ENCODE measurements around the gene ACAP1.

The ACAP1 gene

DNA sequence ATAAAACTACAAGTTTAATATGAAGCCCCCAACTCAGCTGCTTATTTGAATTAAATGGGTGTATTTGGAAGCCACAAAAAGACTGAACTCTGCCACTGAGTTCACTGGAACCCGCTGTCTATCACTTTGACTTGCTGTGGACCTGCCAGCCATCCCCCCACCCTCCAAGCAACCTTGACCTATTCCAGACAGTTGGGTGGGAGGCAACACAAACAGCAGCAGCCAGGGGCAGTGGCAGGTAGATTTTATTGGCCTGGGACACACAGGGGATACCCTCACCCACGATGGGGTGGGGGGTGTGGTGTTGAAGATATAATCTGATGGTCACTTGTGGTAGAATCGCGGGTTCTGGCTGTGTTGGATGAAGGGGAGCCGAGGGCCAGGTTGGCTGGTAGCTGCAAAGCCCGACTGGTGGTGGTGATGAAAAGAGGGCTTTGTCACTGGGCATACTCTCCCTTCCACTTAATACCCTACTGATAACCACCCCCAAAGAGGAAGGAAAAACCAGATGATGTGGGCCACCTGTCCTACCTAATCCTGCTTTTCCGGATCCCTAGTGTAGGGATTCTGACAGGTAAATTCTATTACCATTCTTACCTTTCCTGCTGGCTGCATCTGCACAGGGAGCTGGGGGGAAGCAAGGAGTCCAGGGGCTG, 23.8 kb upstream of the ACAP1 start:
- no peak for DNase-seq

DNA sequence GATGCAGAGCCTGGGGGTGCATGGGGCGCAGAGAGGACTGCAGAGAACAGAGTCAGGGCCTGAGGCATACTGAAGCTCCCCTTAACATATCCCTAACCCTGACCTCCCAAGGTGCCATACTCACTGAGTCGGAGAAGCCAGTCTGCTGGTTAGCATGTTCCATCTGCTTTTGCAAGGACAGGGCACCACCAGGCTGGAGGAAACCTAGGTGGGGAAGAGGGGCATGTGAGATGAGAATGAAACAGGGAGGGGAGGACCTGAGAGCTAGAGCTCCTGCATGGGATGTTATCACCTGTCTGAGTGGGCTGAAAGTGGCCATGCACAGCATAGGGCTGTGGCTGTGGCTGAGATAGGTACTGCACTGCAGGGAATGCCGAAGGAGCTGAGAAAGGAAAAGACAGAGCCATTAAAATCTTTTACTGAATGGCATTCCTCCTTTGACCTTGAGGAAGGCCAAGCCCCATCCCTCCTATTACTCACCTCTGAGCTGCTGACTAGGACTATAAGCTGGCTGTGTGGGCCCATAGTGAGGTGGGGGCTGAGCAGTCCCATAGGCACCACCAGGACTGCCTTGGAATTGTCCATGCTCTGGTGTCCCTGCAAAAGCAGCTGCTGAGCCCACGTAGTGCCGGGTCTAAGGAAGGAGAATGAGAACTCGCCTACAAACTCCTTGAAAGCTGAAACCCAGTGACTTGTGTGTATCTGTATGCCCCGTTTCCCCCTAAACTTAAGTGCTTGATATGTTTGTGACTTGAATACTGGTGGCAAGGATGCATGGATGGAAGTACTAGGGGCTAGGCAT, 23.0 kb upstream of the ACAP1 start:
- no peak for DNase-seq

DNA sequence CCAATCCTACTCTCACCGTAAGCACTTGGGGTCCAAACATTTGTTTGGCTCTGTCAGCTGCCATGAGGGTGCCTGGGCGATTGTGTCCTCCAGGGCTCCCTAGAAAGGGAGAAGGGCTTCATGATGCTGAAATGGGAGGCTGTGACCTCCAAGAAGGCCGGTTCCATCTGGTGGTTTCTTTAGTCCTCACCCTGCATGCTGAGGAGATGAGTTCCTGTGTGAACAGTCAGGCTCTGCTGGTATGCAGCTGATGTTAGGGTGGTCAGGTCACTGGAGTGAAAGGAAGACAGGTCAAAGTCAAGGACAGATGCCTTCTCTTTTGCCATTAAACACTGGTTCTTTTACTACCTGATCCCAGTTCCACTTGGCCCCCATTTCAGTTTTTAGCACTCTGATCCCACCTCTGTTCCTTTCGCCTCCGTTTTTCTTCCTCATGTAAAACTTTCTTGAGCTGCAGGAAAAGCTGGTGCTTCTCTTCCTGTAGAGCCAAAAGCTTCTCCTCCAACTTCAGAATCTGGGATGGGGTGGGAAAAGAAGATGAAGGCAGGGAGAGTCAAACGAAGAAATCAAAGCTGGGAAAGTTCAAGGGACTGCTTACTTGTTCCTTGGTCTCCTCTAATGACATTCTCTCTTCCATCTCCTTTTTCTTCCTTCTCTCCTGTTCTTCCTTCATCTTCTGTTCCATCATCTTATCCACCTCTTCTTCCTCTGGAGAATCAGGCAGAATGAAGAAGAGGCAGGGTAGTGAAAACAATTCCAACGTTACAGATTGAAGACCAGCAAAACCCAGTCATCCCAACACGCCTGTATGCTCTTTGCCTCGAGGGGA, 22.2 kb upstream of the ACAP1 start:
- no peak for DNase-seq

DNA sequence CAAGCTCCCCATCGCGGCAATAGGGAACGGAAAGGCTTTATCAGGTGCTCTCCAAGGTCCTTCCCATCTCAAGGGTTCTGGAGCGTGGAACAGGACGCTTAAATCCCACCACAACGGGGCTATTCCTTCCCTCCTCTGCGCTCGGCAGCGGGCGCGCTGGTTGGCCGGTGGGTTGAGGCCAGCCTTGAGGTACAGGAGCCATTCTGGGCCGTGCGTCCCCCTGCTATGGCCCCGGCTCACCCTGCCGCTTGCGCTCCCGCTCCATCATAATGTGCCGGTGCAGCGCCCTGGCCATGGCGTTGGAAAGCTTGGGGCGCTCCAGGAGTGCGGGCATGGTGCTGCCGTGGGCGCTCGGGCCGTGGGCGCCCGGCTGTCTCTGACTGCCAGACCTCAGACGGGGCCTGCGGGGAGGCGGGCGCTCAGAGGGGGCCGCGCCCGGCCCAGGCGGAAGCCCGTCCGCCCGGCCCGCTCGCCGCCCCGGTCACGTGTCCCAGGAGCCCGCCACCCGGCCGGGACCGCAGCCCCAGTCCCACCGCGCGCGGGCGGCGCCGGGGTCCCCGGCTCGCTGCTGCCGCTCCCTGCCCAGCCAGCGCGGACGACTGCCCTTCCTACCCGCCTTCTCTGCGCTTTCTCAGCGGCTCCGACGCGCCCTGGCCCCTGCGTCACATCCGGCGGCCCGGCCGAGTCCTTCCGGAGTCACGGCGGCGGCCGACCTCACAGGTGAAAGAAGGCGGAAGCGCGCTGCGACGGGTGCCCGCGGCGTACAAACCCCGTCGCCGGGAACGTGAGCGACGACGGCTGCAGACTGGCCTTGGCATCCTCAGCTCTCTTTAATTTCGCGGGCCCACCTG, 21.4 kb upstream of the ACAP1 start, which contains the start of gene GPS2:
Gene GPS2 (minus strand): TSS at position 642 of the 851 bp plus-strand sequence. CDS start 308 bp downstream, at position 334.
- DNase-seq: peak; percentile 91 to 94

DNA sequence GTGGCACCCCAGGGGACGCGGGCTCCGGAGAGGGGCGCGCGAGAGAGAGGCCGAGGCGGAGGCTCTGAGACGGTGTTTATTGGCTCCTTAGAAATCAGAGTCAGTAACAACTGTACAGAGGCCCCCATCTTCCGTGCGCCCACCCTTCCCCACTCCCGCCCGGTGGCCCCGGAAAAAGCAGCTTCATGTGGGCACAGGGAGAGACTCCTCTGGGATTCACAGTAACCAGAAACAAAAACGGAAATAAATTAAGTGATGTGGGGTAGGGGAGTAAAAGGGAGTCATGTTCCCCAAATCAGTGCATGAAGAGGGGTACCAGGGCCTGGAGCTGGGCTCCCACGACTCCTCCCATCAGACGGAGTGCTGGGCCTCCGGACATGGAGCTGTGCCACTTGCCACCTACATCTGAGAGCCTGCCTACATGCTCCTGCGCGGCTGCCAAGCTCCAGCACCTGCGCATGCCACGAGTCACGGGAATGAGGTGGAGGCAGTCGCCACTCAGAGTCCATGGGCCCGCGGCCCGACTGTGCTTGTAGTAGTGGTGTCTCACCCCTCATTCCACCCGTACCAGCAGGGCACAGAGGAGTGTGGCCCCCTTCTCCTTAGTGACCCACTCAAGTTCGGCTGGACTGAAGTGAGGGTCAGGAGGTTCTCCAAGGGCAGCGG, 20.6 kb upstream of the ACAP1 start:
- no peak for DNase-seq

DNA sequence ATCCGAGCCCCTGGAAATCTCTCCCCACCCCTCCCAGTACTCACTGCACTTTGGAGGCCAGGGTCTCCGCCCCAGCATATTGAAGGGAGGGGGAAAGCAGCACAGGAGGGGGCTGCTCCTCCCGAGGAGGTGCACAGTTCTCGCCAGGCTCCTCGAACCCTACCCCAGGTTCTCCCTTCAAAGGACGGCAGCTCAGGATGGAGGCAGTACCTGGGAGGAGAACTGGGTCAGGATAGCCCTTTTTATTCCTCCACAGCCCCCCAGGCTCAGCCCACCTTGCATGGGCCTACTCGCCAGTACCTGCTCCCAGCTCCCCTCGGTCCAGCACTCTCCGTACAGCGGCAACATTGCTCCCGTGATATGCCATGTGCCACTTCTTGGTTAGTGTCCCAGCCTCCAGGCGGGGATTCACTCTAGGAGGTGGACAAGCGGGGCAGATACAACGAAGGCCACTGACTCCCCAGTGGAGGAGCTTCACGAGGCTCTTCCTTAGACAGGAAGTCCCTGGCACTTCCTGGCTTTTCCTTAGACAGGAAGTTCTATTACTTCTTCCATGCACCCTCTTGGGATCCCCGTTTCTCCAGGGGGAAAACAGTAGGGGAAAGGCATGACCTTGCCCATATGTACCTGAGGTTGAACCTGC, 19.0 kb upstream of the ACAP1 start:
- no peak for DNase-seq

DNA sequence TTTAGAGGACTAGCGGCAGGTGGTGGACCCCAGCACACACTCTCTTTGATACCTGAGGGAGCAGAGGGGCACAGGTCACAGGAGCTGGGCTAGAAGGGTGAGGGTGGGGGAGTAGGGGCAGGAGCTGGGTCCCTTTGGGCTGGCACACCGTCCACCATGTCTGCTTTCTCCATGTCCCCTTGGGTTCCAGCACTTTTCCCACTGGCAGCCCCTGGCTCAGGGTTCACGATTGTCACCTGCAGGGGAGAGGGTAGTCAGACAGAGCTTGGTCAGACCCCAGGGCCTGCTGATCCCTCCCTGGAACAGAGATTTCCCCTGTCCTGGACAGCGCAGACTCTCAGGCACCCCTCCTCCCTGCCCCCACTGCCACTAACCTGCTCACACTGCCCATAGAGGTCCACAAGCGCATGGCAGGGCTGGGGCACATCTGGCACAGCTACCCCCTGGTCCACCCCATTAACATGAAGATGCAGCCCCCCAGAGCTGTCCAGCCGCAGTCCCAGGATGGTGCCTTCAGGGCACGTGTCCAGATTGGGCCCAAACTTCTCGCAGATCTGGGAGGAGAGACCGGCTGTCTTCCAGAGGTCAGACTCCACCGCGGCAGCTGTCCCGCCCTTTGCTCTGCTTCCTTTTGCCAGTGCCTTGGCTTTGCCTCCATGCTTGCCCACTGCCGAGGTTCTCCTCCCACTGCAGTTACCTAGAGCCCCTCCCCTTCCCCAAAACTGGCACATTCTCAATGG, 18.0 kb upstream of the ACAP1 start:
- DNase-seq: no peak

DNA sequence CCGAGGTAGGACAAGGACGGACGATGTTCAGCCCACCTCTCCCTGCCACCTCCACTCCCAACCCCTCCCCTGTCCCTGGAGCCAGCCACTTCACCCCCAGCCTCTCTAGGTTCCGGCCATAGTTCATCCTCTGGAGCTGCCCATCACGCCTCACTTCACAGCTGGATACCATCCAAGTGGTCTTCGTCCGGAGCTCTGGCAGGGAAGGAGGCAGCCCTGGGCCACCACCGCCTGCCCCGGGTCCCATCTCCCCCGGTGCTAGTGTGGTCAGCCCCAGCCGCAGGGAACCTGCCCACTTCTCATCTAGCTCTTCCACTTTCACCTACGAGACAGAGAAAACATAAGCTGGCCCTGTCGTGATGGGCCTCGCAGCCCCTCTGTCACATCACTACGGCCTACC, 14.9 kb upstream of the ACAP1 start:
- DNase-seq: no peak

DNA sequence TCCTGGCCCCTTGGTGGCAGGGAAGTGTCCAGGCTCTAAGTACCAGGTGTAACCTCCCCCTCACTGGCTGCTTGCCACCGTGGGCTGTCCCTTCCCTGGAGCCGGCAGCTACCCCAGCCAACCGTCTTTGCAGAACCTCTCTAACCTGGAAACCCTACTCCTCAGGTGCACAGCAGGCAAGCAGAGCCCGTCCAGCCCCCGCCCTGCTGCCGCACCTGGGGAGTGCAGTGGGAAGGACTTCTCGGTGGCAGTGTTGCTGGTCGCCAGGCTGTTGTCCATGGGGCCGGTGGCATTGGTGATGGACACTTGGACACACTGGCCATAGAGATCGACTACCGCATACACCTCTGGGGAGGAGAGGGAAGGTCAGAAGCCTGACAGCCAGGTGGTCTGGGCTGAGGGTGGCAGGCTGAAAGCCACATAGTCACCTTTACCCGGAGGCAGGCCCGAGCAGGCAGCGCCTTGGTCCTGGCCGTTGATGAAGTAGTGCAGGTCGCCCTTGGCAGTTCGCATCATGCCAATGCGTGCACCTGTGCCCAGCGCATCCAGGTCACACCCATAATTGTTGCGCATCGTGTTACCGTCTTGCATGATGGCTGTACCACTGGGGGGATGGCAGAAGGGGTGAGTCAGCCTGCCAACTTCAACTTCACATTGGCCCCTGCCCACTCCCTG, 13.7 kb upstream of the ACAP1 start:
- DNase-seq: no peak

DNA sequence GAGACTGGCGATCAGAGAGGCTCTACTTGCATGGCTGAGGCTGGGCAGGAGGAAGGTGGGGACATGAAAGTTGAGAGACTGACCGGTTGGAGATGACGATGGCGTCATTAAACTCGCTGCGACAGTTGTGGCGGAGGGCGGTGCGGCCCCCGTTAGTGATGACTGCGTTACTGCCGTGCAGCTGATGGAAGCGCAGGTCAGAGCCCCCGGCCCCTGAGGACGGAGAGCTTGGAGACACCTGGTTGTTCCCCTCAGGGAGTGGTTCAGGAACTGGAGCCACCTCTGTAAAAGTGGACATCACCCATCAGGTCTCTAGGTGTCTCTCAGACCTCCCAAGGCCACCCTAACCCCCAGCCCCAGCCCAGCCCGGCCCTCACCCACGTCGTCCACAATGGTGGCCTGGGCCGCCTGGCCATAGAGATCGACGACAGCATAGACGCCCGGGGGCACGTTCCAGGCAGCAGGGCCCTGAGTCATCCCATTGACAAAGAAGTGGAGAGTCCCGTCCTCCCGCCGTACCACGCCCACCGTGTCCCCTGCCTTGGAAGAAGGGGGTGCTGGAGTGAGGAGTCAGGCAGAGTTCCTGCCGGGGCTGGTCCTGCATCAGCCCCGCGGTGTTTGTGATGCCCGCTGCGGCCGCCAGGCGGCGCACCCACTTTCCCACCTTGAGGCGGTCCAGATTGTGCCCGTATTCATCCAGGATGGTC, 12.4 kb upstream of the ACAP1 start:
- peak; percentile 50 to 71 for DNase-seq

DNA sequence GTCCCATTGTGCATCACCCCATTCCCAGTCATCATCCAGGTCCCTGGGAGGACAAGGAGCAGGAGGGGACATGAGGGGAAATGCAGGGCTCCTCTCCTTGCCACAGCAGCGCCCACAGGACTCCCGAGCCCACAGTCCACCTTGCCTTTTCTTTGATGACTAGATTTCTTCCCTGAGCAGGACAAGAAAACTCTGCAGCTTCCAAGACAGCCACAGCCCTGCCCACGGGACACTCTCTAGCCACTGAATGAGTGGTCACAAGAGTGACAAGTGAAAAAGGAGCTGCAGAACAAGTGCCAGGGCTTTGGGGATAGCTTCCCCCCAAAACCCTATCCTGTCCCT, 11.9 kb upstream of the ACAP1 start:
- no peak for DNase-seq

DNA sequence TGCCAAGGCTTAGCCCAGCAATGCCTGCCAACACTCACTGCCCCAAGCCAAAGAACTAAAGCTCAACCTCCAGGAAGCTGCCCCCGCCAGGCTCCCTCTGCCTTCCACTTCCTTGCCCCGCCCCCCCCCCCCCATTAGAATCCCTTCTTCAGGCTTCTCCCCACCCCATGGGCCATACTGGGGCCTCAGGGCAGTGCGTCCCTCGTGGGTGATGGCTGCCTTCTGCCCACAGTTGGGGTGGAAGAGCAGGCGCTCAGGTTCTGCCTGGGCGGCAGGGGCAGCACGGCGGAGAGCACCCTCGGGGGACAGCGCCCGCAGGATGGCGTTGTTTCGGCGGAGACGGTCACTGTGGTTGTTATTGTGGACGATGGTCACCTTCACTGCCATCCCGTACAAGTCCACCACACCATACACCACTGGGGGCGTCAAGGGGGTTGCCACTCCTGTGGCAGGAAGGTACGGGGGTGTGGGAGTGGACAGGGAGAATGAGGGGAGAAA, 11.2 kb upstream of the ACAP1 start:
- no peak for DNase-seq

DNA sequence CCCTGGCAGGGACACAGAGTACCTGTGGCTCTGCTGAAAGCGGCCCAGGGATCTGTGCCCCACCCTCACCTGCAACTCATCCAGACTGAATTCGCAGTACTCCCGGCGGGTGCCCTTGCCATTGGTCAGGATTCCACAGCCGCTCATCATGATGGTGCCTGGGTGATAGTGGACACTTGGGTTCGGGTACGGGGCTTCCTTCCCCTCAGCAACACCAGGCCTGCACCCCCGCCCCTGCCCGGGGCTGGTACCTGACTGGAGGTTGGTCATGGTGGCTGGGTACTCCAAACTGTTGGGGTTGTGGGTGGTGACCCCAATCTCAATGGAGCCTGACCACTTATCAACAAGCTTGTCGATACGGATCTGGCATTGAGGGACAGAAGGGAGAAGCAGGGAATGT, 10.1 kb upstream of the ACAP1 start:
- DNase-seq: no peak

DNA sequence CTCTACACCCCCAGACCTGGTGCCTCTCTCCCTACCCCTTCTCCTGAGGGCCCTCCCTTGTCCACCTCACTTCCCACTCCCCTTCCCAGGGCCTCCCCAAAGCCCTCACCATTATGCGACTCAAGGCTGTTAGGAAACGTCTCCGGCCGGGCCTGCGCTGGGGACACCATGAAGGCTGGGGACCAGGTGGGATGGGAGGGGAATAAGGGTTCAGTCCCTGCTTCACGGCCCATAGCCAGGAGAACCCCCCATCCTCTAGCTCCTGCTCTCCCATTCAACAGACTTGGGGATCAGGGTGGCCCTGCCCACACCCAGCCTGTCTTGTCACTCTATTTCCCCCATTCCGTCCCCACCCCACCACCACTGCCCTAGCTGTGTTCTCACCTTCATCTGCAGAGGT, 9.3 kb upstream of the ACAP1 start:
- DNase-seq: no peak

DNA sequence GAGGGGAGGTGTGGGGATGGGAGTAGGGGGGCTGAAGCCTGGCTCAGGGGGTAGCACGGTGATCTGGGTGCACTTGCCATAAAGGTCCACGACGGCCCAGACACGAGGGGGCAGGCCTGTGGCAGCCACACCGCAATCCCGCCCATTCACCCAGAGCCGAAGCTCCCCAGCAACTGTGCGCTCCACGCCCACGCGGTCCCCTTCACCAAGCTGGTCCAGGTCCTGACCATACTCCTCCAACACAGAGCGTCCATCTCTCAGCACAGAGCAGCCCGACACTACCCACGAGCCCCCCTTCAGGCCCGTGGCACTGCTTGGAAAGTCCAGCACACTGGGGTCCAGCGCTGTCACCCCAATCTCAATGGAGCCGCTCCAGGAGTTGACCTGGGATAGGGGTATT, 8.8 kb upstream of the ACAP1 start:
- no peak for DNase-seq

DNA sequence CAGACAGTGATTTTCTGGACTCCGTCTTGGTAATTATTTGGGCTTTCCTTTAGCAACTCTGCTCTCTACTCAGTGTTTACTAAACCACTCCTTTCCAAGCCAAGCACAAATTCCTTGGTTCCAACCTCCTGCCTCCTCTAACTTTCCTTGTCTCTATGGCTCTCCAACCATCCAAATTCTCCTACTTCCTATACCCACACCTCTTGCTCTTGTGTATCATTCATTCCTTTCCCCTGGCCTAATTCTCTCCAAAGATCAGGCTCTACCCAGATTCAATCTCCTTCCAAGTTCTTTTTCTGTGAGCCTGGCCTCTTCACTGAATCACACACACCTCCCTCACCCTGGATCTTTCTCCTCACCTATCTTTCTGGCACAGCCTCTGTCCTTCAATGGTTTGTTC, 8.3 kb upstream of the ACAP1 start:
- no peak for DNase-seq

DNA sequence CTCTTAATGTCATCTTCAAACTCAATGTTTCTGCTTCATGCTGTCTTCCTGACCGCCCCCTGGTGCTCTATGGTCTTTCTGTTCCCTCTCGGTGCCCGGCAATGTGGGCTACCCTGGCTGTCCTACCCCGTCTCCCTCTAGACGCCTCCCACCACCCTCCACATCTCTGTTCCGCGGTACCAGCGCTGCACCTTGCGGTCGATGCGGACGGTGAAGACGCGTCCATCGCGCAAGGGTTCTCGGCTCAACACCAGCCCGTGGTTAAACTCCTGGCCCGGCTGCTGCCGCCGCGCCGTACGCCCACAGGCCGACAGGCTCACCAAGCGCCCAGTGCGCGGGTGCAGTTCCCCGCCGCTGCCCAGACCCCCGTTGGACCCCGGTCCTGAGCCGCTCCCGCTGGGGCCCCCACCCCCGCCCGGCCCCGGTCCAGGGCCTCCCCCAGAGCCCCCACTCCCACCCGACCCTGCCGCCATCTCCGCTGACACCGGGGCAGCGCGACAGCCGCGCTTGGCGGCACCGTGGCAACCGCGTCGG, 7.4 kb upstream of the ACAP1 start, which contains the start of gene NEURL4:
Gene NEURL4 (minus strand): TSS at position 496 of the 534 bp plus-strand sequence. CDS start 23 bp downstream, at position 473.
- peak in 1 of 2 donors; percentile 52 for DNase-seq

DNA sequence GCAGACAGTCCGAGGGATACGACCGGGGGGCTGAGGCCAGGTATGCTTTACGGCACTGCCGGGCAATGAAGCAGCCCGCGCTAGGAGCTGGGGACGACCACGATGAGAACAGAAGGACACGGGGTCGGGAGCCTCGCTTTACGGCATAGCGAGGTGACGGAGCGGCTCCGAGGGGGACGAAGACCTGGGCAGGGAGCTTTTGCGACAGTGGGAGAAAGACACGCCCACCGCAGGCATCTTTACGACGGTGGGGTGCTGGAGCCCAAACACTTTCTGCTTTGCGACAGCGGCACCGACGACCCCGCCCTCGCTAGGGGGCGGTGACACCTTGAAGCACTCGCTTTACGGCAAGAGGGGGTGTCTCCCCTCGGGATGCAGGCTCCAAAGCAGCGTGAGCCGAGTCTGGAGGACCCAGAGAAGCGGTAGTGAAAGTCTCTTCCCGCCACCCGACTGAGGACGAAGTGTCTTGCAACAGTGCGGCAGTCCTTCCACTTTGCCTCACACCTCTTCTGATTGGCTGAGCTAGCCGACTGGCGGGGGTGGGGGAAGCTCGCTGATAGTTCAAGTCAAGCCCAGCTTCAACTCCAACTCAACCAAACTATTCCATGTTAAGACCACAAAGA, 6.8 kb upstream of the ACAP1 start:
- peak; percentile 98 for DNase-seq

All from CD4-positive, alpha-beta T cell treated with Interferon alpha-2 for 1 hour (primary cell).